SK-N-SH (cell line): ENCODE data around the gene CMTM8. TPM values are rescaled to one million over a fixed set of nuclear protein-coding genes. Genes with fewer than 3 reads are reported as not detected.

Experiments
- CTCF ChIA-PET: fragments of 300-600, 350-600 bp; formaldehyde crosslinking; extraction: SDS; loops from one replicate; lab custom pipeline; 2021; lab: Yijun Ruan, JAX
- POLR2A ChIA-PET: fragments of 350-600 bp; sonication (Branson Sonifier 250); formaldehyde crosslinking; extraction: SDS; loops from one replicate; lab custom pipeline; 2020; ENCODE audit warnings: antibody characterized with exemption, inconsistent platforms; lab: Yijun Ruan, JAX
- DNase-seq: peaks from one replicate; pipeline ENCODE4 v3.0.0; 2012
- H2AFZ ChIP-seq: fragments of 200-600 bp; sonication (generic); 2 replicates; pipeline ENCODE4 v1.8.1; 2016; ENCODE audit warnings: antibody characterized with exemption, mild to moderate bottlenecking, low read depth
- H3F3A ChIP-seq: fragments of 200-600 bp; sonication (generic); replicated peaks from 2 replicates; pipeline ENCODE3; 2016; ENCODE audit warnings: antibody characterized with exemption, mild to moderate bottlenecking; ENCODE audit not compliant: insufficient read depth
- H3K27ac ChIP-seq, 2 experiments: fragments of 200-500 bp in 1 of 2; fragments of 200-600 bp in 1 of 2; sonication (Bioruptor generic) in 1 of 2; sonication (generic), shearing (Covaris generic) in 1 of 2; 2 replicates each; pipeline versions ENCODE4 v1.5.1 to v1.6.1; 2014 to 2016; ENCODE audit warnings: low read depth in 2 of 2, inconsistent platforms in 1 of 2, low read length in 1 of 2, mild to moderate bottlenecking in 1 of 2, mixed read lengths in 1 of 2
- H3K27me3 ChIP-seq: fragments of 200-600 bp; sonication (generic), shearing (Covaris generic); 2 replicates; pipeline ENCODE4 v1.6.1; 2016; ENCODE audit warnings: mixed run types; ENCODE audit not compliant: insufficient read depth
- H3K36me3 ChIP-seq, 2 experiments: fragments of 200-500 bp in 1 of 2; fragments of 200-600 bp in 1 of 2; sonication (Bioruptor generic) in 1 of 2; sonication (generic) in 1 of 2; replicated peaks in 1 of 2; 2 replicates each; pipeline versions ENCODE3 to v1.5.1; 2014 to 2016; ENCODE audit warnings: low read length in 1 of 2, mild to moderate bottlenecking in 1 of 2; ENCODE audit not compliant: insufficient read depth in 2 of 2, control insufficient read depth in 1 of 2
- H3K4me1 ChIP-seq, 2 experiments: fragments of 200-500 bp in 1 of 2; fragments of 200-600 bp in 1 of 2; sonication (Bioruptor generic) in 1 of 2; sonication (generic), shearing (Covaris generic) in 1 of 2; 2 replicates each; pipeline versions ENCODE4 v1.5.1 to v1.6.1; 2014 to 2016; ENCODE audit warnings: low read depth in 1 of 2, low read length in 1 of 2, mixed run types in 1 of 2; ENCODE audit not compliant: insufficient read depth in 2 of 2, control insufficient read depth in 1 of 2
- H3K4me2 ChIP-seq: fragments of 200-600 bp; sonication (generic), shearing (Covaris generic); 2 replicates; pipeline ENCODE4 v1.6.1; 2017; ENCODE audit warnings: mixed run types
- H3K4me3 ChIP-seq, 2 experiments: fragments of 200-500 bp in 1 of 2; fragments of 200-600 bp in 1 of 2; sonication (Bioruptor generic) in 1 of 2; sonication (generic), shearing (Covaris generic) in 1 of 2; 2 replicates each; pipeline versions ENCODE4 v1.5.1 to v1.8.1; 2014 to 2016; ENCODE audit warnings: low read depth in 2 of 2, inconsistent platforms in 1 of 2, low read length in 1 of 2, mild to moderate bottlenecking in 1 of 2, mixed read lengths in 1 of 2, moderate library complexity in 1 of 2
- H3K79me2 ChIP-seq: fragments of 200-600 bp; sonication (generic); 2 replicates; pipeline ENCODE4 v1.8.1; 2017; ENCODE audit warnings: mild to moderate bottlenecking; ENCODE audit not compliant: insufficient read depth
- H3K9ac ChIP-seq: fragments of 200-600 bp; sonication (generic); 2 replicates; pipeline ENCODE4 v1.6.1; 2017; ENCODE audit warnings: mixed run types
- H3K9me2 ChIP-seq: fragments of 200-600 bp; sonication (generic); 2 replicates; pipeline ENCODE4 v1.6.1; 2017; ENCODE audit warnings: mixed run types
- H3K9me3 ChIP-seq: fragments of 200-600 bp; sonication (generic); 2 replicates; pipeline ENCODE4 v1.6.1; 2017; ENCODE audit warnings: mixed run types, mild to moderate bottlenecking, moderate library complexity
- H4K20me1 ChIP-seq: fragments of 200-600 bp; sonication (generic); 2 replicates; pipeline ENCODE4 v1.6.1; 2017; ENCODE audit warnings: mild to moderate bottlenecking, mixed run types; ENCODE audit not compliant: insufficient read depth
- CHD2 ChIP-seq: fragments of 150-350 bp; IDR thresholded peaks from 2 replicates; pipeline ENCODE4 v1.6.1; 2018; ENCODE audit warnings: low read length; ENCODE audit not compliant: partially characterized antibody
- CTCF ChIP-seq: fragments of 200-600 bp; sonication (generic); IDR thresholded peaks from 2 replicates; pipeline ENCODE4 v1.6.1; 2017; ENCODE audit warnings: antibody characterized with exemption, mild to moderate bottlenecking, moderate library complexity
- ELF1 ChIP-seq: IDR thresholded peaks from 2 replicates; pipeline ENCODE4 v1.4.0; 2012
- EZH2phosphoT487 ChIP-seq: fragments of 200-600 bp; sonication (generic); IDR thresholded peaks from 2 replicates; pipeline ENCODE4 v1.6.1; 2017; ENCODE audit warnings: low read depth, mixed run types, mild to moderate bottlenecking, antibody characterized with exemption, moderate library complexity, borderline replicate concordance
- JUND ChIP-seq: IDR thresholded peaks from 2 replicates; pipeline ENCODE4 v1.4.0; 2012
- NRF1 ChIP-seq: IDR thresholded peaks from 2 replicates; pipeline ENCODE4 v1.6.1; 2012; ENCODE audit warnings: low read depth, mild to moderate bottlenecking, low read length
- PBX3 ChIP-seq: IDR thresholded peaks from 2 replicates; pipeline ENCODE4; 2012
- RAD21 ChIP-seq: IDR thresholded peaks from 2 replicates; pipeline ENCODE4 v1.6.1; 2012; ENCODE audit warnings: mild to moderate bottlenecking, low read length
- RXRA ChIP-seq: IDR thresholded peaks from 2 replicates; pipeline ENCODE4 v1.4.0; 2012; ENCODE audit warnings: low read depth, mild to moderate bottlenecking, borderline replicate concordance
- YY1 ChIP-seq: IDR thresholded peaks from 2 replicates; pipeline ENCODE4 v1.4.0; 2012; ENCODE audit warnings: low read depth, mild to moderate bottlenecking
- WGBS: methylation state at CpG from one replicate; pipeline ENCODE4 v1.1.6; 2017; ENCODE audit warnings: low lambda C conversion rate; 5-methylcytosine and 5-hydroxymethylcytosine counted together
- polyA plus RNA-seq, 3 experiments: library from polyadenylated mRNA; depleted of rRNA; stranded (reverse); fragments of >200 nt; gene quantifications; 2 replicates each; pipeline ENCODE4 v1.2.3, GENCODE V29; 2012
- TF ChIP-seq, protein P1 (sequence below): IDR thresholded peaks from 2 replicates; pipeline ENCODE4 v1.4.0; 2012; ENCODE audit warnings: low read depth
- TF ChIP-seq, protein P2 (sequence below): fragments of 150-350 bp; IDR thresholded peaks from 2 replicates; pipeline ENCODE4 v1.6.1; 2016; ENCODE audit warnings: mild to moderate bottlenecking, low read depth, low read length
- TF ChIP-seq, protein P3 (sequence below): IDR thresholded peaks from 2 replicates; pipeline ENCODE4 v1.4.0; 2012; ENCODE audit warnings: low read depth, borderline replicate concordance
- TF ChIP-seq, protein P4 (sequence below): fragments of 150-350 bp; IDR thresholded peaks from 2 replicates; pipeline ENCODE4 v1.6.1; 2017; ENCODE audit warnings: antibody characterized with exemption, low read length, low read depth, borderline replicate concordance

Gene CMTM8
- polyA plus RNA-seq, 1 of the 3 experiments (the other 2 are of a cell fraction): 9.7 TPM

- TF ChIP-seq CTCF (no peak), EZH2phosphoT487 (no peak), ELF1 (no peak), YY1 (no peak)
- TF ChIP-seq, protein P1, sequence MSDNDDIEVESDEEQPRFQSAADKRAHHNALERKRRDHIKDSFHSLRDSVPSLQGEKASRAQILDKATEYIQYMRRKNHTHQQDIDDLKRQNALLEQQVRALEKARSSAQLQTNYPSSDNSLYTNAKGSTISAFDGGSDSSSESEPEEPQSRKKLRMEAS: no peak
- TF ChIP-seq, protein P2, sequence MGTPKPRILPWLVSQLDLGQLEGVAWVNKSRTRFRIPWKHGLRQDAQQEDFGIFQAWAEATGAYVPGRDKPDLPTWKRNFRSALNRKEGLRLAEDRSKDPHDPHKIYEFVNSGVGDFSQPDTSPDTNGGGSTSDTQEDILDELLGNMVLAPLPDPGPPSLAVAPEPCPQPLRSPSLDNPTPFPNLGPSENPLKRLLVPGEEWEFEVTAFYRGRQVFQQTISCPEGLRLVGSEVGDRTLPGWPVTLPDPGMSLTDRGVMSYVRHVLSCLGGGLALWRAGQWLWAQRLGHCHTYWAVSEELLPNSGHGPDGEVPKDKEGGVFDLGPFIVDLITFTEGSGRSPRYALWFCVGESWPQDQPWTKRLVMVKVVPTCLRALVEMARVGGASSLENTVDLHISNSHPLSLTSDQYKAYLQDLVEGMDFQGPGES: no peak
These were observed 117.3 kb downstream of the CMTM8 start (continued) for GRCh38 chr3:32355751-32356291.

GRCh38 chr3:32359766-32360492, 121.4 kb downstream of the CMTM8 start:
- Histone ChIP-seq H4K20me1 (no peaks in the 10 kb centered on the region), H3K79me2 (no peaks in the 10 kb centered on the region), H3K36me3 (no peaks in the 10 kb centered on the region), H3K27me3 (no peaks in the 10 kb centered on the region), H3K4me3 (no peak overlapping the region), H3K4me2 (no peak overlapping the region), H2AFZ (no peak overlapping the region), H3K27ac (no peak overlapping the region), H3F3A (no peaks in the 10 kb centered on the region), H3K9me3 (no peaks in the 10 kb centered on the region), H3K4me1 (no peaks in the 10 kb centered on the region), H3K9ac (no peak overlapping the region), H3K9me2 (no peaks in the 10 kb centered on the region)
- ChIA-PET CTCF (interaction anchor here (1.0 to 1.2 kb wide), 2 partner anchors 15 to 108 kb away, joined by 3 read pairs; no protein-coding TSS in a partner anchor), POLR2A (no interaction called here)
- TF ChIP-seq NRF1: no peak
- TF ChIP-seq, protein P3, sequence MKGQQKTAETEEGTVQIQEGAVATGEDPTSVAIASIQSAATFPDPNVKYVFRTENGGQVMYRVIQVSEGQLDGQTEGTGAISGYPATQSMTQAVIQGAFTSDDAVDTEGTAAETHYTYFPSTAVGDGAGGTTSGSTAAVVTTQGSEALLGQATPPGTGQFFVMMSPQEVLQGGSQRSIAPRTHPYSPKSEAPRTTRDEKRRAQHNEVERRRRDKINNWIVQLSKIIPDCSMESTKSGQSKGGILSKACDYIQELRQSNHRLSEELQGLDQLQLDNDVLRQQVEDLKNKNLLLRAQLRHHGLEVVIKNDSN: no peak
- no peak for TF ChIP-seq EZH2phosphoT487
- WGBS: 89% methylated on average over 5 of the region's 5 CpGs
- no peak for DNase-seq

DNA sequence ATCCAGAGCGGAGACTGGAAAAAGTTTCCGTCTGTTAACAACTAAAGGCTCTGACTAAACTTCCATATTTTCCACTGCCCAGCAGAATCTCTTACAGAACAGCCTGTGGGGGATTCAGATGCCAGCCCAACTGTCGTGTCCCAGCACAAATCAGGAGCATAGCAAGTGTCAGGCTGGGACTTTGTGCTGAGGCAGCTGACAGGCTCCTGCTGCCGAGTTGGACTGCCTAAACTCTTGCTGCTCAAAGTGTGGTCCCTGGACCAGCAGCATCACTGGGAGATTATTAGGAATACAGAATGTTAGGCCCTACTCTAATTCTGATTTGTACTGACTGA, 122.0 kb downstream of the CMTM8 start:
- H3F3A ChIP-seq: no peaks in the 10 kb centered on the region
- H3K9ac ChIP-seq: no peak overlapping the region
- H3K4me2 ChIP-seq: no peak overlapping the region
- no peak overlapping the region for H2AFZ ChIP-seq
- H3K9me2 ChIP-seq: no peaks in the 10 kb centered on the region
- ChIA-PET CTCF (interaction anchor here (1.0 to 1.2 kb wide), 2 partner anchors 14 to 107 kb away, joined by 3 read pairs; no protein-coding TSS in a partner anchor), POLR2A (no interaction called here)
- no peak overlapping the region for H3K4me3 ChIP-seq
- H3K9me3 ChIP-seq: no peaks in the 10 kb centered on the region
- H3K27ac ChIP-seq: no peak overlapping the region
- H4K20me1 ChIP-seq: no peaks in the 10 kb centered on the region
- H3K79me2 ChIP-seq: no peaks in the 10 kb centered on the region
- no peaks in the 10 kb centered on the region for H3K27me3 ChIP-seq
- no peaks in the 10 kb centered on the region for H3K4me1 ChIP-seq
- no peaks in the 10 kb centered on the region for H3K36me3 ChIP-seq
- TF ChIP-seq PBX3 (no peak), JUND (no peak), CHD2 (no peak), CTCF (no peak), RAD21 (no peak), RXRA (no peak)
- TF ChIP-seq, protein P4, sequence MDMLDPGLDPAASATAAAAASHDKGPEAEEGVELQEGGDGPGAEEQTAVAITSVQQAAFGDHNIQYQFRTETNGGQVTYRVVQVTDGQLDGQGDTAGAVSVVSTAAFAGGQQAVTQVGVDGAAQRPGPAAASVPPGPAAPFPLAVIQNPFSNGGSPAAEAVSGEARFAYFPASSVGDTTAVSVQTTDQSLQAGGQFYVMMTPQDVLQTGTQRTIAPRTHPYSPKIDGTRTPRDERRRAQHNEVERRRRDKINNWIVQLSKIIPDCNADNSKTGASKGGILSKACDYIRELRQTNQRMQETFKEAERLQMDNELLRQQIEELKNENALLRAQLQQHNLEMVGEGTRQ: no peak
- DNase-seq: no peak
- WGBS: 56% methylated on average over 4 of the region's 4 CpGs
